GM12878 (cell line): ENCODE results near the gene LY6G6D. TPM values are rescaled to one million over a fixed set of nuclear protein-coding genes. Genes with fewer than 3 reads are reported as not detected.

Experiments
- ATAC-seq: fragments of 200-7000 bp; cut with Tn5 transposase; 3 replicates; pipeline ENCODE4 v1.9.1; 2020; ENCODE audit warnings: mild to moderate bottlenecking, moderate library complexity
- BruUV-seq: library from RNA; stranded (reverse); fragments of 400-500 nt; replicated peaks from 2 replicates; lab custom pipeline; 2021; lab: Mats Ljungman, UMichigan
- CTCF ChIA-PET: fragments of 300-600 bp; sonication (Branson Sonifier 250); formaldehyde crosslinking; extraction: SDS; loops from one replicate; lab custom pipeline; 2021; ENCODE audit warnings: inconsistent platforms; lab: Yijun Ruan, JAX
- POLR2A ChIA-PET: fragments of 350-600 bp; formaldehyde crosslinking; extraction: SDS; loops from one replicate; lab custom pipeline; 2021; ENCODE audit warnings: inconsistent platforms; lab: Charles Lee
- RAD21 ChIA-PET: fragments of 300-600 bp; sonication (Branson Sonifier 250); formaldehyde crosslinking; loops from one replicate; lab custom pipeline; 2023; ENCODE audit warnings: antibody characterized with exemption; ENCODE audit not compliant: unreplicated experiment; lab: Charles Lee
- SMC1A ChIA-PET: fragments of 300-600 bp; sonication (Branson Sonifier 250); formaldehyde crosslinking; loops from one replicate; lab custom pipeline; 2023; ENCODE audit not compliant: unreplicated experiment, uncharacterized antibody; lab: Charles Lee
- DNase-seq: peaks from one replicate; pipeline ENCODE4 v3.0.0-alpha.2; 2011; ENCODE audit warnings: low read depth, low spot score
- FAIRE-seq: peaks from 3 replicates; lab custom pipeline; 2011; peaks lifted over from hg19 to GRCh38; lab: Jason Lieb, UNC
- H2AFZ ChIP-seq: 2 replicates; pipeline ENCODE4 v1.6.0; 2011; ENCODE audit warnings: low read depth, low read length, control low read depth; ENCODE audit not compliant: control insufficient read depth
- H3K27ac ChIP-seq: 2 replicates; pipeline ENCODE4 v1.5.1; 2011; ENCODE audit warnings: control low read depth; ENCODE audit not compliant: control insufficient read depth, insufficient read depth
- H3K27me3 ChIP-seq, 2 experiments: replicated peaks in 1 of 2; 2 replicates each; pipeline versions ENCODE4 v1.6.0 to v1.6.1; 2011; ENCODE audit warnings: low read length in 1 of 2; ENCODE audit not compliant: control insufficient read depth in 2 of 2, insufficient read depth in 2 of 2
- H3K36me3 ChIP-seq, 2 experiments: 2 replicates each; pipeline ENCODE4 v1.5.1; 2011; ENCODE audit warnings: low read length in 1 of 2; ENCODE audit not compliant: control insufficient read depth in 2 of 2, insufficient read depth in 2 of 2
- H3K4me1 ChIP-seq: 2 replicates; pipeline ENCODE4 v1.6.1; 2011; ENCODE audit warnings: mild to moderate bottlenecking, low read length, moderate library complexity, mixed read lengths; ENCODE audit not compliant: control insufficient read depth, insufficient read depth
- H3K4me2 ChIP-seq: 2 replicates; pipeline ENCODE4 v1.6.0; 2011; ENCODE audit warnings: control low read depth; ENCODE audit not compliant: control insufficient read depth, insufficient read depth
- H3K4me3 ChIP-seq: fragments of 200-600 bp; sonication (generic); 2 replicates; pipeline ENCODE4 v1.5.1; 2016
- H3K79me2 ChIP-seq: 2 replicates; pipeline ENCODE4 v1.6.0; 2011; ENCODE audit warnings: low read length; ENCODE audit not compliant: control insufficient read depth, insufficient read depth
- H3K9ac ChIP-seq: 2 replicates; pipeline ENCODE4 v1.8.0; 2011; ENCODE audit warnings: low read length, control low read depth, mixed read lengths; ENCODE audit not compliant: control insufficient read depth, insufficient read depth
- H3K9me3 ChIP-seq: replicated peaks from 3 replicates; pipeline ENCODE4 v1.5.1; 2011; ENCODE audit warnings: mild to moderate bottlenecking, low read length; ENCODE audit not compliant: control insufficient read depth, insufficient read depth
- H4K20me1 ChIP-seq: 2 replicates; pipeline ENCODE4 v1.6.0; 2011; ENCODE audit not compliant: control insufficient read depth, insufficient read depth
- ATF7 ChIP-seq: fragments of 450-650 bp; IDR thresholded peaks from 2 replicates; pipeline ENCODE4 v1.6.1; 2016; ENCODE audit warnings: low read depth, mild to moderate bottlenecking
- CUX1 ChIP-seq: IDR thresholded peaks from 2 replicates; pipeline ENCODE4 v1.6.1; 2012; ENCODE audit warnings: improper control_type of control experiment, low read depth, low read length; ENCODE audit not compliant: insufficient replicate concordance
- HDAC2 ChIP-seq: fragments of 200-600 bp; sonication (generic); IDR thresholded peaks from 2 replicates; pipeline ENCODE4 v1.6.1; 2017
- LARP7 ChIP-seq: fragments of 450-650 bp; IDR thresholded peaks from 2 replicates; pipeline ENCODE4 v1.6.1; 2017; ENCODE audit warnings: mild to moderate bottlenecking
- MYC ChIP-seq: IDR thresholded peaks from 2 replicates; pipeline ENCODE4 v1.6.1; 2011; ENCODE audit warnings: mild to moderate bottlenecking, low read length, moderate library complexity, inconsistent platforms; ENCODE audit not compliant: insufficient read depth, insufficient replicate concordance, insufficient read length, severe bottlenecking
- RB1 ChIP-seq: fragments of 450-650 bp; formaldehyde crosslinking; IDR thresholded peaks from 2 replicates; pipeline ENCODE4 v1.6.1; 2017; ENCODE audit warnings: mild to moderate bottlenecking, borderline replicate concordance
- RCOR1 ChIP-seq: conservative IDR thresholded peaks from 2 replicates; pipeline ENCODE4 v1.6.1; 2012; ENCODE audit warnings: low read depth, low read length, improper control_type of control experiment
- SMARCA5 ChIP-seq: fragments of 450-650 bp; IDR thresholded peaks from 2 replicates; pipeline ENCODE4 v1.6.1; 2017; ENCODE audit warnings: mild to moderate bottlenecking
- SUPT20H ChIP-seq: IDR thresholded peaks from 2 replicates; pipeline ENCODE4 v1.6.1; 2011; ENCODE audit warnings: low read depth, mild to moderate bottlenecking, low read length, moderate library complexity, borderline replicate concordance; ENCODE audit not compliant: control insufficient read depth
- ZBED1 ChIP-seq: IDR thresholded peaks from 2 replicates; pipeline ENCODE4 v1.6.1; 2016; ENCODE audit warnings: borderline replicate concordance
- ZNF217 ChIP-seq: fragments of 450-650 bp; IDR thresholded peaks from 2 replicates; pipeline ENCODE4 v1.6.1; 2017; ENCODE audit warnings: antibody characterized with exemption, mild to moderate bottlenecking
- ZSCAN29 ChIP-seq: fragments of 450-650 bp; IDR thresholded peaks from 2 replicates; pipeline ENCODE4 v1.6.1; 2017; ENCODE audit warnings: mild to moderate bottlenecking, moderate library complexity
- WGBS: methylation state at CpG from one replicate; pipeline ENCODE4 v1.1.6; 2016; ENCODE audit warnings: low lambda C conversion rate; ENCODE audit not compliant: insufficient replicate concordance, insufficient coverage; ENCODE audit errors: missing lambda C conversion rate; 5-methylcytosine and 5-hydroxymethylcytosine counted together
- in situ Hi-C: fragments of 300-500 bp; cut with MboI; formaldehyde crosslinking; loops from 9 replicates; pipeline ENCODE4 v1.14.3; 2018; ENCODE audit warnings: mixed read lengths
- intact Hi-C: fragments of 100-400 bp; cut with micrococcal nuclease; formaldehyde crosslinking; loops from one replicate; pipeline ENCODE4 v1.14.2; 2022; ENCODE audit not compliant: unreplicated experiment
- polyA plus RNA-seq, 11 experiments: library from polyadenylated mRNA; depleted of rRNA in 4 of 11; unstranded in 6 of 11; stranded (reverse) in 5 of 11; fragments of >200 nt; fragmentation: Nextera tagmentation in 4 of 11; fragmentation: Illumina TruSeq in 1 of 11; extraction: Ambion mirVana in 4 of 11; extraction: Trizol in 1 of 11; gene quantifications; 1 replicate in 1 of 11; 2 replicates in 10 of 11; pipeline versions ENCODE4 v1.2.1 to v1.2.3, GENCODE V29; 2011 to 2016; ENCODE audit warnings: inconsistent platforms in 2 of 11, missing spikeins in 2 of 11, low read depth in 1 of 11
- total RNA-seq, 4 experiments: library from RNA; depleted of rRNA in 3 of 4; stranded (reverse); fragments of >200 nt in 3 of 4; fragmentation: Illumina TruSeq in 1 of 4; extraction: Trizol in 1 of 4; gene quantifications; 2 replicates each; pipeline versions ENCODE4 v1.2.1 to v1.2.3, GENCODE V29; 2013 to 2021
- TF ChIP-seq, protein P1 (sequence below): fragments of 450-650 bp; IDR thresholded peaks from 2 replicates; pipeline ENCODE4 v1.6.1; 2017; ENCODE audit warnings: low read depth, mild to moderate bottlenecking, moderate library complexity
- TF ChIP-seq, protein P2 (sequence below): fragments of 150-350 bp; IDR thresholded peaks from 2 replicates; pipeline ENCODE4 v1.6.1; 2014; ENCODE audit warnings: mild to moderate bottlenecking, low read depth, low read length

Gene LY6G6D
- total and polyA plus RNA-seq, 10 of the 15 experiments (the other 5 are each of a cell fraction or from before 2014, with no cell fraction given): not detected

DNA sequence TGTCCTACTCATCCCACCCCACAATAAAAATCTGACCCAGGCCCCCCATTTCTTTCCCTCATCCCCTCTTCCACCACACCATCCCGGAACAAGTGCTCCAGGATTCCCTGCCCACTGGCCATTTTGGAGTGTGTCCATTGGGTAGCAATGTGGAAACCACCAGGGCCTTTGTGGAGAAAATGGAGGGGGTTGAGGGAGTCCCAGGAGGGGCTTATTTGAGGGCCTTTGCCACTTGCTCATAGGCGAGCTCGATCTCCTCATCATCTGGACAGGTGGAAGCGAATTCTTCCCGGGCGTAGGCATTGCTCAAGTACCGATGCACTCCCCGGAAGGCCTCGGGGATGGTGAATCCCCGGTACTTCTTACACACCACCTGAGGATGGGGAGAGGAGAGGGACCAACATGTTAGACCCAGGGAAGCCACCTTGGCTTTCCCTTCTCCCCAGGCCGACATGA is 15.5 kb downstream of the LY6G6D start:
- intact Hi-C loops: loop anchor here (5.0 kb wide), 1 partner anchor 48 kb away; the partner anchor contains the start of gene LY6G5C
- DNase-seq: no peak
- FAIRE-seq: no peak
- ATAC-seq: no peak
- H3K9me3 ChIP-seq: no peaks in the 10 kb centered on the region
- H3K27me3 ChIP-seq: no peaks in the 10 kb centered on the region
- BruUV-seq: TSS peak; percentile 1
- H3K79me2 ChIP-seq: peaks cover 27% of the 10 kb centered on the region
- CTCF ChIA-PET: interaction anchor here (0.5 to 15.8 kb wide), 15 partner anchors 8 to 1771 kb away, joined by 3 to 208 read pairs (median 5); partner anchors contain the start of genes HSPA1B, LY6G5C and MSH5
- H4K20me1 ChIP-seq: 0 out of 2 replicates have a peak, but pooled peaks cover 4% of the 10 kb centered on the region
- H3K9ac ChIP-seq: no peak overlapping the region
- H3K27ac ChIP-seq: no peak overlapping the region
- no peak overlapping the region for H3K4me3 ChIP-seq
- RAD21 ChIA-PET: interaction anchor here (0.6 to 3.6 kb wide), 9 partner anchors 9 to 188 kb away, joined by 3 to 44 read pairs (median 6); partner anchors contain the start of genes ABHD16A, HSPA1A, HSPA1L and MSH5
- peaks cover 33% of the 10 kb centered on the region for H3K4me1 ChIP-seq
- 95% methylated on average over 11 of the region's 11 CpGs for WGBS
- peak overlapping the region; percentile 98 for H3K4me2 ChIP-seq
- peaks cover 6 to 15% of the 10 kb centered on the region in 2 experiments for H3K36me3 ChIP-seq
- in situ Hi-C loops: no loop called here
- no peak overlapping the region for H2AFZ ChIP-seq
- POLR2A ChIA-PET: interaction anchor here (0.9 to 2.8 kb wide), 10 partner anchors 9 to 328 kb away, joined by 3 to 30 read pairs (median 3); partner anchors contain the start of genes HSPA1B, MSH5 and NEU1
- SMC1A ChIA-PET: interaction anchor here (0.7 to 5.3 kb wide), 13 partner anchors 8 to 106 kb away, joined by 3 to 45 read pairs (median 4); partner anchors contain the start of genes ABHD16A, CLIC1, HSPA1A and HSPA1L
- TF ChIP-seq ATF7: no peak
- no peak for TF ChIP-seq ZNF217
- TF ChIP-seq, protein P1, sequence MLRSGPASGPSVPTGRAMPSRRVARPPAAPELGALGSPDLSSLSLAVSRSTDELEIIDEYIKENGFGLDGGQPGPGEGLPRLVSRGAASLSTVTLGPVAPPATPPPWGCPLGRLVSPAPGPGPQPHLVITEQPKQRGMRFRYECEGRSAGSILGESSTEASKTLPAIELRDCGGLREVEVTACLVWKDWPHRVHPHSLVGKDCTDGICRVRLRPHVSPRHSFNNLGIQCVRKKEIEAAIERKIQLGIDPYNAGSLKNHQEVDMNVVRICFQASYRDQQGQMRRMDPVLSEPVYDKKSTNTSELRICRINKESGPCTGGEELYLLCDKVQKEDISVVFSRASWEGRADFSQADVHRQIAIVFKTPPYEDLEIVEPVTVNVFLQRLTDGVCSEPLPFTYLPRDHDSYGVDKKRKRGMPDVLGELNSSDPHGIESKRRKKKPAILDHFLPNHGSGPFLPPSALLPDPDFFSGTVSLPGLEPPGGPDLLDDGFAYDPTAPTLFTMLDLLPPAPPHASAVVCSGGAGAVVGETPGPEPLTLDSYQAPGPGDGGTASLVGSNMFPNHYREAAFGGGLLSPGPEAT: no peak
- TF ChIP-seq ZSCAN29: no peak
- TF ChIP-seq LARP7: no peak
- TF ChIP-seq ZBED1: no peak
- TF ChIP-seq RB1: no peak
- no peak for TF ChIP-seq SUPT20H
- TF ChIP-seq CUX1: no peak
- TF ChIP-seq, protein P2, sequence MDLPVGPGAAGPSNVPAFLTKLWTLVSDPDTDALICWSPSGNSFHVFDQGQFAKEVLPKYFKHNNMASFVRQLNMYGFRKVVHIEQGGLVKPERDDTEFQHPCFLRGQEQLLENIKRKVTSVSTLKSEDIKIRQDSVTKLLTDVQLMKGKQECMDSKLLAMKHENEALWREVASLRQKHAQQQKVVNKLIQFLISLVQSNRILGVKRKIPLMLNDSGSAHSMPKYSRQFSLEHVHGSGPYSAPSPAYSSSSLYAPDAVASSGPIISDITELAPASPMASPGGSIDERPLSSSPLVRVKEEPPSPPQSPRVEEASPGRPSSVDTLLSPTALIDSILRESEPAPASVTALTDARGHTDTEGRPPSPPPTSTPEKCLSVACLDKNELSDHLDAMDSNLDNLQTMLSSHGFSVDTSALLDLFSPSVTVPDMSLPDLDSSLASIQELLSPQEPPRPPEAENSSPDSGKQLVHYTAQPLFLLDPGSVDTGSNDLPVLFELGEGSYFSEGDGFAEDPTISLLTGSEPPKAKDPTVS: no peak
- TF ChIP-seq SMARCA5: no peak
- TF ChIP-seq RCOR1: no peak
- TF ChIP-seq MYC: no peak
- no peak for TF ChIP-seq HDAC2
